ENCODE measurements around the gene MCRS1.
"Not testable (repeated sequence)": the region's sequence is repeated elsewhere in the genome, so short reads cannot be mapped to it uniquely, and the experiment has no call there.

Gene MCRS1

GRCh38 chr12:49539406-49540228 lies 28.3 kb downstream of the MCRS1 start:
- no peak for DNase-seq

DNA sequence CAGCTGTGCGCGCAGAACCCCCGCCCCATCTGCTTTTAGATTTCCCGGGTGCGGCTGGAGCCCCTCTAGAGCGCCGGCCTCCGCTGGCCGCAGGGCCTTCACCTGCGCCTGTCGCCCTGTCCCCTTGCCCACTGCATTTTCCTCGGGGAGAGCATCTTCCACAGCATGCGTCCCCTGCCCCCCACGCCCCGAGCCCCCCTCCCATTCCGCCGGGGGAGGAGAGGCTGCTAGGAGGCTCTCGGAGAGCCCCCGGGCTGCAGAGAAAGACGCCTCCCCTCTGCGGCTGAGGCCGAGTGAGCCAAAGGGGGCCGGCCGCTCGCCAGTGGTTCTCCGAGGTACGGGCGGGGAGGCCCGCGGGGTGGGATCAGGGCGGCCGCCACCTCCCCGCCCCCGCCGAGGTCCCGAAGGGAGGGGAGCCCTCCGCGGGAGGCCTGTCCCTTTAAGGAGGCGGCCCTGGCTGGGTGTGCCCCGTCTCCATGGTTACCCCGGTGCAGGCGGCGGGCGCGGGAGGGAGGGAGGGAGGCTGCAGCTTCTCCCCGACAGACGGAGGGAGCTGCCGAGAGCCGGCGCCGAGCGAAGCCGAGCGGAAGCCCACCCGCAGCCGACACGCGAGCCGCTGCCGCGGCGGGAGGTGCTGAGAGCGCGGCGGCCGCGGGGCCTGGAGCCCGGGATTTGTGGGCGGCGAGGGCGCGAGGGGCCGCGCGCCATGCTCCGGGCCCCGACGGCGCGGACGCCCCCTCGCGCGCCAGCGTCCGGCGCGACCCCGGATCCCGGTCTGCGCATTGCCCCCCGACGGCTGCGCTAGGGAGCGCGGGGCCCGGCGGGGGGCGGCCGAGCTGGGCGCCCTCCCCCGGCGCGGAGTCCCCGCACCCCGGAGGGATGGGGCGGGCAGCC lies 29.2 kb downstream of the MCRS1 start, which contains the start of gene KCNH3:
Gene KCNH3 (plus strand): TSS at position 521 of the 894 bp plus-strand sequence. CDS start 387 bp downstream, outside the sequence.
- DNase-seq, result peak; percentile 81

DNA sequence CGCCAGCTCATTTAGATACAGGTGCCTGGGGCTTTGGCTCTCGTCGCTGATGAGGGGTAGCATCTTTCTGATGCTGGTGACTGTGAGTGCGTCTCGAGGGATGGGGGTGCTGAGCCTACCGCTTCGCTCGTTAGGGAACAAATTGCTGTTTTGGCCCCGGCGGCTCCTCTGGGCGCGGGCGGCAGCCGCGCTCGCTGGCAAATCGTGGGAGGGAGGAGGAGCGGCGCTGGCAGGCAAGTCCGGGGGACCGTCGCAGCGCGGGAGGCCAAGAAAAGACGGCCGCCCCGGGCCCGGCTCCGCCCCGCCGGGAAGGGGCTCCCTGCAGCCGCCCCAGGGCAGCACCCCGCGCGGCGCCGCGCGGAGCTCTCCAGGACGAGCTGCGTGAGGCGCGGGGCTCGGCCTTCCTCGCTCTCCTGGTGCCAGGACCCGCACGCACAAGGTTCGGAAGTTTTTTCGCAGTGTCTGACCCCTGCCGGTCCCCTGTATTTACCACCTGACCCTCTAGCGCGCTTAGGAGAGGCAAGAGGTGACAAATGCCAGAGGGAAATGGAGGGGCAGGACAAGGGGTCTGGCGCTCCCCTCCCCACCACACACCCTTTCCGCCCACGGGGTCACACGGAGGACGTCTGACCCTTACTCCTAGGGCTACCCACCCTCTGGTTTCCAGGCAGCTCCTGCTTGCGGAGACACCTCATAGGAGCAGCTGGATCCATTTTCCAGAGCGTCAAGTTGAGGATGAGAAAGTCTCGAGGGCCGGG lies 30.0 kb downstream of the MCRS1 start:
- peak; percentile 45 for DNase-seq

GRCh38 chr12:49537231-49537751 lies 30.7 kb downstream of the MCRS1 start:
- DNase-seq, result no peak

DNA sequence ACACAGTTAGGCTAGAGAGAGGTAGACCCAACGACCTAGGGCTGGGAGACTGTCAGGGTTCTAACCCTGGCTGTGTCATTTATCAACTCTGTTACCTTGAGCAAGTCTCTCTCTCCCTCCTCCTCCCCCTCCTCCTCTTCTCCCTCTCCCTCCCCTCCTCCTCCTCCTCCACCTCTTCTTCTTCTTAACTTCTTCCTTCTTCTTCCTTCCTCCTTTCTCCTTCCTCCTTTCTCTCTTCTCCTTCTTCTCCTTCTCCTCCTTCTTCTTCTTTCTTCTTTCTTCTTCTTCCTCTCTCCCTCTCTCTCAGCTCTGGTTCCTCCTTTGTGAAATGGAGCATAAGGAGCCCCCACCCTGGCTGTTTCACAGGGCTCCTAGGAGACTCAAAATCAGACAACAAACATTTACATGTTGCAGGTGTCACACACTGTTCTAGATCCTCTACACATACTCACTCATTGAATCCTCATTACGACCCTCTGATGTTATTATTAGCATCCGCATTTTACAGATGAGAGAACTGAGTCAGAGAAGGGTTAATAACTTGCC lies 31.3 kb downstream of the MCRS1 start:
- no peak for DNase-seq

DNA sequence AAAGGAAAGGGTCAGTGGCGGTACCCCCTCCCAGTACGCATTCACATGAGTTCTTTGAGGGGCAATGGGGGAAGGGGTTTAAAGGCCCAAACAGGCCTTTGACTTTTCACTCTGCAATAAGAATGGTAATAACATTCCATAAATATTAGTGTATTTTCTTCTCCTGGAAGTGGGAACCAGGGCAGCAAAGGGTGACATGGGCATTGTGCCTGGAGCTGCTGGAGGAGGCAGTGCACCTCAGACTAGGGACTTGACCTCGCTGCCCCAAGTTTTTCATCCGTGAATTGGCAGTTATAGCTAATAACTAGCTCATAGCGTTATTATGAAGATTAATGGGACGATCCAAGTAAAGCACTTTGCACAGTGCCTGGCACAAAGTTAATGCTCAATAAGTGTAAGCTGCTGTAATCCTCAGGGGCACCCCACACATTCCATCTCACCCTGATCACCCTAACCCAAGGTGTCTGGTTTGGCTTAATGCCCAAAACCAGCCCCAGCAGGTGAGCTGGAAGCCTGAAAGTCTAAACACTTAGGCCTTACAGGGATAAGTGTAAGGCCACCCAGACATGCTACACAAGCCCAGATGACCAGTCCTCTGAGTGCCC lies 31.9 kb downstream of the MCRS1 start:
- DNase-seq, result no peak

- DNase-seq, result no peak
Measured at GRCh38 chr12:49534731-49535278, 33.1 kb downstream of the MCRS1 start.

GRCh38 chr12:49534122-49534521 lies 33.8 kb downstream of the MCRS1 start:
- not testable (repeated sequence) for DNase-seq

GRCh38 chr12:49533331-49533730 lies 34.6 kb downstream of the MCRS1 start:
- no peak for DNase-seq

DNA sequence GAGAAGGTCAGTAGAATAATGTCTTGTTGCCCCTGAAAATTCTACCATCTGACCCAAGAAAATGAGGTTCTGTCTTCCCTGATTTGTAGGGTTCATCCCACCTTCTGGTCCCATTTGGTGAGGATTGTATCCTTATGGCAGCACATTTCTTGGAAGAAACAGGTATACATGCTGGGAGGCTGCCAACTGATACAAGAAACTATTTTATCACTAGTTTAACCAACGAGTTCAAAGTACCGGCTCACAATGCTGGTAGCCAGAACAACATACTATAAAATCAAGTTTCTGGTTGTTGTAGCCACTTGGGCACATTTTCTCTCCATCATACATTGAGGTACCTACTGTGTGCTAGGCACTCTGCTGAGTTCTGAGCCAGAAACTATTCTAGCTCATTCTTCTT lies 36.2 kb downstream of the MCRS1 start:
- no peak for DNase-seq

GRCh38 chr12:49529414-49529813 lies 38.5 kb downstream of the MCRS1 start:
- no peak for DNase-seq

GRCh38 chr12:49527361-49528130 lies 40.4 kb downstream of the MCRS1 start:
- no peak for DNase-seq

- DNase-seq, result no peak
Measured at GRCh38 chr12:49525942-49526341, 42.0 kb downstream of the MCRS1 start.

DNA sequence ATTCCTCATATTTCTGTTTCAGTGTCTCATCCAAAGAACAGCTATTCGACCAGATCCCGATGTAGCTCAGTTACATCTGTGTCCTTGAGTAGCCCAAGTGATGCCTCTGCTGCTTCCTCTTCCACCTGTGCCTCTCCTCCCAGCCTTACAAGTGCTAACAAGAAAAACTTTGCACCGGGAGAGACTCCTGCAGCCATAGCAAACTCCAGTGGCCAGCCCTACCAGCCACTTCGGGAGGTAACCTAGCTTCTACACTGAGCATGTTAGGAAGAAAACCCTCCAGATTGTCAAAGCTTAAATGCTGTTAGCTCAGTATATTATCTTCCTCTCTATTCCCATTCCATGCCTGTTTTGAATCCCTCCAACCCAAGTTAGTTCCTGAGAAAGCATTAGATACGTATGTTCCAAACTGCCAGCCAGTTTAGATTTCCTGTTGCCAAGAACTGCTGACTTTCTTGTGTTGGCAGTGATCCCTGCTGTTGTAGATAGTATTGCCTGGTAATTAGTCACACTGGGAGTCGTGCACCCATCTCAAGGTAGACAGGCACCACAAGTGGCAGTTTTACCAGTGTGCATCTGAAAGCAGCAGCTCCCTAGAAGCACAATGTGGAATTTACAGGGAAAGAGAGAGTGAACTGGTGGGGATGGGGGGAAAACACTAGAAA lies 43.1 kb downstream of the MCRS1 start:
- no peak for DNase-seq

DNA sequence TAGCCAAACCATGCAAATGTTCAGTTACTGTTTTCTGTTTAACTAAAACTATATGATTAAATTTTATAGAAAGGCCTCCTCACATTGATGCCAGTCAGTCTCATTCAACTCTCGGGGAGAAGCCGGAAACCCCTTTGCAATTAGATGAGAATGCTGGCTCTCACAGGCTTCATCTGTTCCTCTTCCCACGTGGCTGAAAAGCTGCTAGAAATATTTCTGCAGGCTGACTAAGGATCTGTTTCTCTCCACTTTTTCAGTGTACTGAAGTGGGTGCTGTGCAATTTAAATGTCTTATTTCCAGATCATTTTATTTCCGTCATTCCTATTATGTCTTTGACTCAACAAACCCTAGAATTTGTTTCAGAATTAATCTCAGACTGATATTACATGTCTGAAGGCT lies 46.6 kb downstream of the MCRS1 start:
- DNase-seq, result no peak

- DNase-seq, result no peak
Measured at GRCh38 chr12:49519574-49519936, 48.4 kb downstream of the MCRS1 start.

DNA sequence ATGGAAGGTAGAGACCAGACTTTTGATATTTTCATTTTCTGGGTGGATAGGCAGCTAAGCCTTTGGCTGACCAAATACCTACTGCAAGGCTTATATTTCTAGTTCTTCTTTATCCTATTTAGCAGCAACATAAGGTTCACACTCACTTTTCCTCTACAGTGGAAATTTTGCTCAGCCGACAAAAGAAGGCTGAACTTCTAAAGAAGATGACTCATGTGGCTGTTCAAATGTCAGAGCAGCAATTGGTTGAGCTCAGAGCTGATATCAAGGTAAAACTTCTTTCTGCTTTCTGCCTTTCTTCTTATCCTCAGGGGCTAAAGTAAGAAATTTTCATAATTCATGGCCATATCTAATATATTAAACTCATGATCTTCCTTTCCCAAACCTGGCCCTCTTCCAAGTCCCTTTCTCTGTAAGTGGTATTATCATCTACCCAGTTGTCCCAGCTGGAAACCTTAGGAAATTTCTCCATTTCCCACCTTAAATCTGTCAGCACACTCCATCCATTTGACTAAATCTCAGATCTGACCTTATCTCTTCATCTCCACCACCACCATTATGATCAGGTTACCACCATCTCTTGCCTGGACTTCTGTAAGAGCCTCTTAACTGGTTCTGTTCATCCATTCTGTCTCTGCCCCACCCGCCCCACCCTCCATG lies 48.9 kb downstream of the MCRS1 start:
- no peak for DNase-seq

- no peak for DNase-seq
Measured at GRCh38 chr12:49515266-49515665, 52.7 kb downstream of the MCRS1 start.

DNA sequence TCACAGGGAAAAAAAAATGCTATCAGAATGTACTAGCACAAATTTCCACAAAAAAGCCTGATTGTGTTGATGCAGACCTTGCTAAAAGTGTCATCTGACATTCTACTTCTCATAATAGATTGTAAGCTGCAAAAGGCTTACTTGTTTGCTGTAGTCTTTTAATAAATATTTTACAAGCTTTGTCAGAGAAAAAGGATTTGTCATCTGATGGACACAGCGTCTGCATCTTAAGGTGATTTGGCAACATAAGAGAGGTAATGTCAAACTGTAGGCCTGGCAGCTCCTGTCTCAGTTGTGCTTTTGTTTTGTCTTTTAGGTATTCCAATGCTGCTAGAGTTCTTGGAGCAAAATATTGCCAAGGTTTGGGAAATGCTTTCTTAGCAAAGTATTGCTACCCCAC lies 55.4 kb downstream of the MCRS1 start:
- DNase-seq, result no peak

DNA sequence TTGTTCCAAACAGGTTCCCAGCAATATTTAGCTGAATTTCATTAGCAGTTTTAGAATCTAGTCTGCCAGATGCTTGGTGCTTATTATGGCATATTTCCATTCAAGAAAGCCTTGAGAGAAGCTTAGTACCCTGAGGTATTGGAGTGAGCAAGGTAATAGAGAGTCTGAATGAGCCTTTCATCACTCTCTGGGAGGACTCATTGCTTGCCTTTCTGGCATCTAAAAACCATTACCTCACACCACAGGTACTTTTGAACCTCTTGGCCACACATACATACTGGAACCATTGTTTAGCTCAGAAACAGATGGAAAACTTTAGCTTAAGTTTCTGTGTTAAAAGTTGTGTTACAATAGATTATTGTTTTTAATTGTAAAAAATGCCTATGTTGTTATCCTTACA lies 56.5 kb downstream of the MCRS1 start:
- no peak for DNase-seq

All from activated T-cell treated with anti-CD3 and anti-CD28 coated beads for 4 hours (primary cell).